Aorta (tissue), 5 donors: ENCODE results near the gene NPHP4. TPM values are rescaled to one million over a fixed set of nuclear protein-coding genes. Genes with fewer than 3 reads are reported as not detected.
"Not testable (repeated sequence)": the region's sequence is repeated elsewhere in the genome, so short reads cannot be mapped to it uniquely, and the experiment has no call there.

ENCODE experiments used
- ATAC-seq: fragments of 200-7000 bp; cut with Tn5 transposase; one replicate; pipeline ENCODE4 v1.9.1; 2022; ENCODE audit warnings: moderate library complexity; ENCODE audit not compliant: low FRiP score
- DNase-seq, 2 donors: peaks; one replicate each; pipeline ENCODE4 v3.0.0-alpha.2; 2020
- H3K27ac ChIP-seq, 2 donors: one replicate each; pipeline ENCODE4 v1.5.1; 2013; ENCODE audit warnings: low read length in 2 of 2, mild to moderate bottlenecking in 2 of 2, moderate library complexity in 2 of 2, control low read depth in 1 of 2, inconsistent platforms in 1 of 2, low read depth in 1 of 2
- H3K27me3 ChIP-seq, 2 donors: one replicate each; pipeline ENCODE4 v1.6.1; 2013; ENCODE audit warnings: control low read depth in 1 of 2, low read length in 1 of 2, mild to moderate bottlenecking in 1 of 2, moderate library complexity in 1 of 2; ENCODE audit not compliant: insufficient read depth in 2 of 2, control insufficient read depth in 1 of 2
- H3K36me3 ChIP-seq, 2 donors: one replicate each; pipeline ENCODE4 v1.6.1; 2013; ENCODE audit warnings: control low read depth in 1 of 2, low read length in 1 of 2, mild to moderate bottlenecking in 1 of 2; ENCODE audit not compliant: insufficient read depth in 2 of 2, control insufficient read depth in 1 of 2
- H3K4me1 ChIP-seq, 2 donors: one replicate each; pipeline ENCODE4 v1.6.1; 2013; ENCODE audit warnings: low read length in 2 of 2, control low read depth in 1 of 2, mild to moderate bottlenecking in 1 of 2, moderate library complexity in 1 of 2; ENCODE audit not compliant: insufficient read depth in 2 of 2, control insufficient read depth in 1 of 2
- H3K4me3 ChIP-seq, 2 donors: one replicate each; pipeline ENCODE4 v1.5.1; 2013; ENCODE audit warnings: low read length in 2 of 2, control low read depth in 1 of 2, mild to moderate bottlenecking in 1 of 2
- H3K9me3 ChIP-seq: one replicate; pipeline ENCODE4 v1.6.1; 2013; ENCODE audit warnings: mild to moderate bottlenecking, low read length; ENCODE audit not compliant: control insufficient read depth
- WGBS, 2 donors: extraction: QIAGEN DNeasy Blood & Tissue Kit; methylation state at CpG; one replicate each; pipeline ENCODE4 v1.1.7; 2013; 5-methylcytosine and 5-hydroxymethylcytosine counted together
- intact Hi-C, 2 donors: fragments of 100-400 bp; cut with DNase I; formaldehyde crosslinking; loops; one replicate each; pipeline versions ENCODE4 v1.14.2 to v1.15.0; 2022
- polyA plus RNA-seq, 2 donors: library from polyadenylated mRNA; stranded (reverse); fragments of 200-250 nt; gene quantifications; one replicate each; pipeline ENCODE4 v1.2.3, GENCODE V29; 2013
- total RNA-seq, 2 donors: library from RNA; stranded (reverse); fragmentation: NEBNext Ultra II Directional; extraction: Animal tissue kit (Norgen Biotek cat#: 25700); gene quantifications; one replicate each; pipeline ENCODE4 v1.2.1, GENCODE V29; 2021
- donor health status: healthy with polysubstance abuse.
- donor health status: Bipolar disorder and iron deficiency.
- donor health status: DM: no; HTN: no; CAD: no.
- donor health status: DM: no; HTN: no; CAD: no.
- donor health status: DM: yes; HTN: yes; CAD: no.

NPHP4 gene
- total and polyA plus RNA-seq, 4 donors = 2.4 to 15.1 (median 6.3) TPM

- H3K4me1 ChIP-seq = no peaks in the 10 kb centered on the region
- DNase-seq (no peak), ATAC-seq (no peak)
- WGBS, 2 donors = 89 to 90% methylated on average over 25 of the region's 25 CpGs
- H3K27me3 ChIP-seq = no peaks in the 10 kb centered on the region
- H3K27ac ChIP-seq = no peak overlapping the region
- H3K36me3 ChIP-seq = peaks cover 0 to 1% of the 10 kb centered on the region in 2 donors
- H3K9me3 ChIP-seq = no peaks in the 10 kb centered on the region
- intact Hi-C loops = no loop called here
- H3K4me3 ChIP-seq = no peak overlapping the region
Measured at GRCh38 chr1:5858844-5859407, 133.3 kb downstream of the NPHP4 start.

- ATAC-seq = no peak
- 89 to 90% methylated on average over 19 of the region's 19 CpGs for WGBS, 2 donors
- Histone ChIP-seq H3K27ac (no peak overlapping the region), H3K36me3 (peaks cover 0 to 1% of the 10 kb centered on the region in 2 donors), H3K4me1 (no peaks in the 10 kb centered on the region), H3K9me3 (no peaks in the 10 kb centered on the region), H3K27me3 (no peaks in the 10 kb centered on the region), H3K4me3 (no peak overlapping the region)
- no peak for DNase-seq
- intact Hi-C loops = no loop called here
Measured at GRCh38 chr1:5858246-5858645, 134.0 kb downstream of the NPHP4 start.

GRCh38 chr1:5857508-5858090, 134.6 kb downstream of the NPHP4 start:
- WGBS, 2 donors = 56 to 65% methylated on average over 14 to 16 of the region's 16 CpGs
- intact Hi-C loops = no loop called here
- H3K27ac ChIP-seq = no peak overlapping the region
- H3K9me3 ChIP-seq = no peaks in the 10 kb centered on the region
- DNase-seq = no peak
- H3K4me3 ChIP-seq = no peak overlapping the region
- no peaks in the 10 kb centered on the region for H3K36me3 ChIP-seq
- H3K4me1 ChIP-seq = no peaks in the 10 kb centered on the region
- ATAC-seq = no peak
- no peaks in the 10 kb centered on the region for H3K27me3 ChIP-seq

- intact Hi-C loops = no loop called here
- 94% methylated on average over 17 of the region's 17 CpGs for WGBS, 2 donors
Measured at GRCh38 chr1:5857011-5857410, 135.2 kb downstream of the NPHP4 start.

DNA sequence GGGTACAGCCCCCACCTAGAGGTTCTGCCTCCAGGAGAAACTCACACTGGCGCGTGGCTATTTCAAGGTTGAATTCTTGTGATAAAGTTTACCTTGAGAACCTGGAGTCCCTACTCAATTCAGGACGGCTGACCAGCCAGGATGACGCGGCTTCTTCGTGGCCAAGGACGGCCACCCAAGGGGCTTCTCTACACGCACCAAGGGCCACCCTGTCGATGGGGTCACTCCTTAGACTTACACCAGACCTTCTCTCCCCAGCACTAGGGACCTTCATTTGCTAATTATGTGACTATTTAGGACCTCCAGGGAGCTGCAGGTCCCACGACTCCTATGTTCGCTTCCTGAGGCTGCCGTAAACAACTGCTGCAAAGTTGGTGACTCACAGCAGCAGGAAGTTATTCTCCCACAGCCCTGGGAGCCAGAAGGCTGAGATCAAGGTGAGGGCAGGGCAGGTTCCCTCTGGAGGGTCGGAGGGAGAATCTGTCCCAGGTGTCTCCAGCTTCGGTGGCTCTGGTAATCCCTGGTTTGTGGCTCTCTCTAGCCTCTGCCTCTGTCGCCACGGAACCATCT, 135.9 kb downstream of the NPHP4 start:
- H3K27ac ChIP-seq = no peak overlapping the region
- no peak for ATAC-seq
- WGBS, 2 donors = 82 to 86% methylated on average over 16 of the region's 16 CpGs
- intact Hi-C loops = no loop called here
- no peaks in the 10 kb centered on the region for H3K4me1 ChIP-seq
- no peak for DNase-seq
- no peaks in the 10 kb centered on the region for H3K36me3 ChIP-seq
- H3K9me3 ChIP-seq = peaks cover 3% of the 10 kb centered on the region
- no peaks in the 10 kb centered on the region for H3K27me3 ChIP-seq
- H3K4me3 ChIP-seq = no peak overlapping the region

More at GRCh38 chr1:5857011-5857410, 135.2 kb downstream of the NPHP4 start:
- no peaks in the 10 kb centered on the region for H3K36me3 ChIP-seq
- ATAC-seq (no peak), DNase-seq (no peak)
- H3K4me3 ChIP-seq = no peak overlapping the region
- H3K9me3 ChIP-seq = peaks cover 3% of the 10 kb centered on the region
- no peaks in the 10 kb centered on the region for H3K4me1 ChIP-seq
- H3K27me3 ChIP-seq = no peaks in the 10 kb centered on the region
- no peak overlapping the region for H3K27ac ChIP-seq

GRCh38 chr1:5855196-5855897, 136.9 kb downstream of the NPHP4 start:
- Histone ChIP-seq H3K27ac (no peak overlapping the region), H3K9me3 (peaks cover 3% of the 10 kb centered on the region), H3K4me3 (no peak overlapping the region), H3K27me3 (no peaks in the 10 kb centered on the region), H3K4me1 (no peaks in the 10 kb centered on the region), H3K36me3 (no peaks in the 10 kb centered on the region)
- WGBS, 2 donors = 90 to 96% methylated on average over 20 of the region's 20 CpGs
- no peak for DNase-seq
- ATAC-seq = no peak
- intact Hi-C loops = no loop called here

- Histone ChIP-seq H3K27me3 (no peaks in the 10 kb centered on the region), H3K4me3 (no peak overlapping the region), H3K9me3 (peaks cover 3% of the 10 kb centered on the region), H3K27ac (no peak overlapping the region), H3K4me1 (no peaks in the 10 kb centered on the region), H3K36me3 (no peaks in the 10 kb centered on the region)
- DNase-seq (no peak), ATAC-seq (no peak)
- intact Hi-C loops = no loop called here
- WGBS, 2 donors = 92 to 93% methylated on average over 3 of the region's 3 CpGs
Measured at GRCh38 chr1:5854754-5855153, 137.5 kb downstream of the NPHP4 start.

- intact Hi-C loops, H3K4me1 ChIP-seq, ATAC-seq, H3K4me3 ChIP-seq, H3K27ac ChIP-seq, H3K9me3 ChIP-seq, H3K27me3 ChIP-seq, H3K36me3 ChIP-seq, DNase-seq: not testable (repeated sequence)
- WGBS, 2 donors = 75 to 77% methylated on average over 5 of the region's 5 CpGs
Measured at GRCh38 chr1:5853858-5854257, 138.4 kb downstream of the NPHP4 start.
